HepG2 (cell line): ENCODE results near the gene DSG2. TPM values are rescaled to one million over a fixed set of nuclear protein-coding genes. Genes with fewer than 3 reads are reported as not detected.
A peak's percentile ranks its signal among the peaks of the same experiment; 100 is the strongest.

ENCODE experiments used
- BCL6 ChIP-seq: IDR thresholded peaks from 2 replicates; pipeline ENCODE4 v1.6.1; 2016; ENCODE audit warnings: missing genetic modification reagents, missing compliant biosample characterization
- ETV5 ChIP-seq: IDR thresholded peaks from 2 replicates; pipeline ENCODE4 v1.6.1; 2018; ENCODE audit warnings: missing biosample characterization, missing genetic modification reagents, inconsistent platforms, borderline replicate concordance
- PHF20 ChIP-seq: sonication (generic); formaldehyde crosslinking; IDR thresholded peaks from 2 replicates; pipeline ENCODE4 v1.5.0; 2020; ENCODE audit warnings: mild to moderate bottlenecking, missing genetic modification reagents
- POGZ ChIP-seq: sonication (generic); formaldehyde crosslinking; IDR thresholded peaks from 2 replicates; pipeline ENCODE4 v1.4.0; 2020; ENCODE audit warnings: mild to moderate bottlenecking, missing genetic modification reagents
- RBM22 ChIP-seq: fragments of 200-400 bp; formaldehyde crosslinking; optimal IDR thresholded peaks from 2 replicates; pipeline ENCODE3; 2017; ENCODE audit warnings: mild to moderate bottlenecking, low read length, moderate library complexity
- TEAD3 ChIP-seq: optimal IDR thresholded peaks from 2 replicates; pipeline ENCODE3; 2016; ENCODE audit warnings: borderline replicate concordance
- ZNF484 ChIP-seq: sonication (generic); formaldehyde crosslinking; IDR thresholded peaks from 2 replicates; pipeline ENCODE4 v1.5.1; 2020; ENCODE audit warnings: mild to moderate bottlenecking, low read depth, missing genetic modification reagents, borderline replicate concordance
- ZNF644 ChIP-seq: IDR thresholded peaks from 2 replicates; pipeline ENCODE4 v1.6.1; 2016; ENCODE audit warnings: low read depth
- ZSCAN12 ChIP-seq: sonication (generic); formaldehyde crosslinking; IDR thresholded peaks from 2 replicates; pipeline ENCODE4 v1.9.0; 2021; ENCODE audit warnings: mild to moderate bottlenecking, missing genetic modification reagents
- polyA plus RNA-seq, 8 experiments: library from polyadenylated mRNA; depleted of rRNA in 3 of 8; stranded (reverse) in 7 of 8; unstranded in 1 of 8; fragments of >200 nt; fragmentation: Illumina TruSeq in 4 of 8; extraction: Trizol in 4 of 8; gene quantifications; 2 replicates each; pipeline versions ENCODE4 v1.2.1 to v1.2.3, GENCODE V29; 2011 to 2016; ENCODE audit warnings: low read depth in 4 of 8, missing spikeins in 1 of 8, mixed read lengths in 1 of 8; ENCODE audit not compliant: insufficient read depth in 1 of 8
- total RNA-seq, 5 experiments: library from RNA; depleted of rRNA; stranded (reverse); fragments of >200 nt; fragmentation: Illumina TruSeq; extraction: Trizol; gene quantifications; 2 replicates each; pipeline ENCODE4 v1.2.3, GENCODE V29; 2016; ENCODE audit warnings: low read depth in 1 of 5
- TF ChIP-seq, protein P1 (sequence below): sonication (generic); formaldehyde crosslinking; conservative IDR thresholded peaks from 2 replicates; pipeline ENCODE4 v1.4.0; 2020; ENCODE audit warnings: mild to moderate bottlenecking, missing genetic modification reagents, moderate library complexity
- TF ChIP-seq, protein P2 (sequence below): sonication (generic); formaldehyde crosslinking; IDR thresholded peaks from 2 replicates; pipeline ENCODE4 v1.8.0; 2022; ENCODE audit warnings: mild to moderate bottlenecking, missing genetic modification reagents, moderate library complexity
- TF ChIP-seq, protein P3 (sequence below), 2 experiments: sonication (generic) in 1 of 2; formaldehyde crosslinking in 1 of 2; IDR thresholded peaks; 2 replicates each; pipeline versions ENCODE4 v1.5.1 to v1.6.1; 2011 to 2020; ENCODE audit warnings: borderline replicate concordance in 1 of 2, low read depth in 1 of 2, low read length in 1 of 2, mild to moderate bottlenecking in 1 of 2, missing genetic modification reagents in 1 of 2, moderate library complexity in 1 of 2
- TF ChIP-seq, protein P4 (sequence below), 2 experiments: sonication (generic) in 1 of 2; formaldehyde crosslinking in 1 of 2; IDR thresholded peaks; 2 replicates each; pipeline versions ENCODE4 v1.4.0 to v1.6.1; 2016 to 2020; ENCODE audit warnings: borderline replicate concordance in 1 of 2, low read depth in 1 of 2, mild to moderate bottlenecking in 1 of 2, missing genetic modification reagents in 1 of 2
- TF ChIP-seq, protein P5 (sequence below): sonication (generic); formaldehyde crosslinking; IDR thresholded peaks from 2 replicates; pipeline ENCODE4 v1.4.0; 2020; ENCODE audit warnings: missing genetic modification reagents

Gene DSG2
- total and polyA plus RNA-seq, 2 of the 13 experiments (the other 11 are each of a cell fraction or from before 2014, with no cell fraction given) = 23.3 to 66.7 TPM

DNA sequence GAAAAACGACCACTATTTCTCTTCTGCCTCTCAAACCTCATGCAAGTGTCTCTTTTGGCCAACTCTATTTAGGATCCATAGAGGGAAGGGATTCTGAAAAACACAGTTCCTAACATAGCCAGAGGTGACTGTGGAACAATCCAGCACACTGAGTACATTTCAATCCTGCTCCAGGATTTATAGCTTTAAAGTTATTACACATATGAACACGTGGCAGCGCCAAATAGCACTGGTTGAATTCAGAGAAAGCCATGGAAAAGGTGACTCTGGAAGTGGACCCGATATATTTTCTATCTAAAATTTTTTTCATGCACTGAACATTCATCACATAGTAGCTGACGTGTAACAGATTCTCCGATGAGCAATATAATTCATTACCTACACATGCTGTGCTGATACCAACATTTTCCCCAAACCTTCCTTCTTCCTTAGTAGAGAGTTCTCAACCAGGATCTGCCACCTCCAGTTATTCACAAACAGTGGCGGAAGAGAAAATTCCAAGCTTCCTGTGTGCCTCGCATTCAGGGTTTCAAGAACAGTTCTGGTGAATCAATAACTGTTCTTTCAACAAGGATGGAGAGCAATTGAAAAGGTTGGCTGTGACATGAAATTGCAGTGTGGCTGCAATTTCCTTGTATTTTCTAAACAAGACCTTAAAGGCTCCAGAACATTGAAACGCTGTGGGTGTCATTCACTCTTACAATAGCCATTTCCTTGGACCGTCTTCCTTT, 68.0 kb downstream of the DSG2 start (continued):
- TF ChIP-seq, protein P1, sequence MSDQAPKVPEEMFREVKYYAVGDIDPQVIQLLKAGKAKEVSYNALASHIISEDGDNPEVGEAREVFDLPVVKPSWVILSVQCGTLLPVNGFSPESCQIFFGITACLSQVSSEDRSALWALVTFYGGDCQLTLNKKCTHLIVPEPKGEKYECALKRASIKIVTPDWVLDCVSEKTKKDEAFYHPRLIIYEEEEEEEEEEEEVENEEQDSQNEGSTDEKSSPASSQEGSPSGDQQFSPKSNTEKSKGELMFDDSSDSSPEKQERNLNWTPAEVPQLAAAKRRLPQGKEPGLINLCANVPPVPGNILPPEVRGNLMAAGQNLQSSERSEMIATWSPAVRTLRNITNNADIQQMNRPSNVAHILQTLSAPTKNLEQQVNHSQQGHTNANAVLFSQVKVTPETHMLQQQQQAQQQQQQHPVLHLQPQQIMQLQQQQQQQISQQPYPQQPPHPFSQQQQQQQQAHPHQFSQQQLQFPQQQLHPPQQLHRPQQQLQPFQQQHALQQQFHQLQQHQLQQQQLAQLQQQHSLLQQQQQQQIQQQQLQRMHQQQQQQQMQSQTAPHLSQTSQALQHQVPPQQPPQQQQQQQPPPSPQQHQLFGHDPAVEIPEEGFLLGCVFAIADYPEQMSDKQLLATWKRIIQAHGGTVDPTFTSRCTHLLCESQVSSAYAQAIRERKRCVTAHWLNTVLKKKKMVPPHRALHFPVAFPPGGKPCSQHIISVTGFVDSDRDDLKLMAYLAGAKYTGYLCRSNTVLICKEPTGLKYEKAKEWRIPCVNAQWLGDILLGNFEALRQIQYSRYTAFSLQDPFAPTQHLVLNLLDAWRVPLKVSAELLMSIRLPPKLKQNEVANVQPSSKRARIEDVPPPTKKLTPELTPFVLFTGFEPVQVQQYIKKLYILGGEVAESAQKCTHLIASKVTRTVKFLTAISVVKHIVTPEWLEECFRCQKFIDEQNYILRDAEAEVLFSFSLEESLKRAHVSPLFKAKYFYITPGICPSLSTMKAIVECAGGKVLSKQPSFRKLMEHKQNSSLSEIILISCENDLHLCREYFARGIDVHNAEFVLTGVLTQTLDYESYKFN (CRISPR knock-in tag) = 0 out of 2 replicates have a peak, but pooled peaks have one; percentile 37
- TF ChIP-seq POGZ (CRISPR knock-in tag) (peak; percentile 21; the same call in 1 of the 2 replicates), BCL6 (CRISPR knock-in tag) (peak; percentile 30; the same call in 1 of the 2 replicates), RBM22 (no peak), ETV5 (CRISPR knock-in tag) (peak; percentile 57; the same call in 1 of the 2 replicates), TEAD3 (peak; percentile 56), PHF20 (CRISPR knock-in tag) (0 out of 2 replicates have a peak, but pooled peaks have one; percentile 24), ZNF484 (CRISPR knock-in tag) (no peak), ZSCAN12 (CRISPR knock-in tag) (no peak), ZNF644 (0 out of 2 replicates have a peak, but pooled peaks have one; percentile 29)
- TF ChIP-seq, protein P2, sequence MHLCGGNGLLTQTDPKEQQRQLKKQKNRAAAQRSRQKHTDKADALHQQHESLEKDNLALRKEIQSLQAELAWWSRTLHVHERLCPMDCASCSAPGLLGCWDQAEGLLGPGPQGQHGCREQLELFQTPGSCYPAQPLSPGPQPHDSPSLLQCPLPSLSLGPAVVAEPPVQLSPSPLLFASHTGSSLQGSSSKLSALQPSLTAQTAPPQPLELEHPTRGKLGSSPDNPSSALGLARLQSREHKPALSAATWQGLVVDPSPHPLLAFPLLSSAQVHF (CRISPR knock-in tag) = no peak
- TF ChIP-seq, protein P3, sequence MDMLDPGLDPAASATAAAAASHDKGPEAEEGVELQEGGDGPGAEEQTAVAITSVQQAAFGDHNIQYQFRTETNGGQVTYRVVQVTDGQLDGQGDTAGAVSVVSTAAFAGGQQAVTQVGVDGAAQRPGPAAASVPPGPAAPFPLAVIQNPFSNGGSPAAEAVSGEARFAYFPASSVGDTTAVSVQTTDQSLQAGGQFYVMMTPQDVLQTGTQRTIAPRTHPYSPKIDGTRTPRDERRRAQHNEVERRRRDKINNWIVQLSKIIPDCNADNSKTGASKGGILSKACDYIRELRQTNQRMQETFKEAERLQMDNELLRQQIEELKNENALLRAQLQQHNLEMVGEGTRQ (IDR thresholded peaks at IDR 0.05; ENCODE audit: low read depth, low read length) = no peak
- TF ChIP-seq, protein P3 (CRISPR knock-in tag; IDR thresholded peaks at IDR 0.05; ENCODE audit: borderline replicate concordance) = no peak
- TF ChIP-seq, protein P4, sequence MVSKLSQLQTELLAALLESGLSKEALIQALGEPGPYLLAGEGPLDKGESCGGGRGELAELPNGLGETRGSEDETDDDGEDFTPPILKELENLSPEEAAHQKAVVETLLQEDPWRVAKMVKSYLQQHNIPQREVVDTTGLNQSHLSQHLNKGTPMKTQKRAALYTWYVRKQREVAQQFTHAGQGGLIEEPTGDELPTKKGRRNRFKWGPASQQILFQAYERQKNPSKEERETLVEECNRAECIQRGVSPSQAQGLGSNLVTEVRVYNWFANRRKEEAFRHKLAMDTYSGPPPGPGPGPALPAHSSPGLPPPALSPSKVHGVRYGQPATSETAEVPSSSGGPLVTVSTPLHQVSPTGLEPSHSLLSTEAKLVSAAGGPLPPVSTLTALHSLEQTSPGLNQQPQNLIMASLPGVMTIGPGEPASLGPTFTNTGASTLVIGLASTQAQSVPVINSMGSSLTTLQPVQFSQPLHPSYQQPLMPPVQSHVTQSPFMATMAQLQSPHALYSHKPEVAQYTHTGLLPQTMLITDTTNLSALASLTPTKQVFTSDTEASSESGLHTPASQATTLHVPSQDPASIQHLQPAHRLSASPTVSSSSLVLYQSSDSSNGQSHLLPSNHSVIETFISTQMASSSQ (IDR thresholded peaks at IDR 0.05; ENCODE audit: low read depth) = 0 out of 2 replicates have a peak, but pooled peaks have one; percentile 42
- TF ChIP-seq, protein P4 (CRISPR knock-in tag; IDR thresholded peaks at IDR 0.05; ENCODE audit: borderline replicate concordance) = peak; percentile 44; the same call in 1 of the 2 replicates
- TF ChIP-seq, protein P5, sequence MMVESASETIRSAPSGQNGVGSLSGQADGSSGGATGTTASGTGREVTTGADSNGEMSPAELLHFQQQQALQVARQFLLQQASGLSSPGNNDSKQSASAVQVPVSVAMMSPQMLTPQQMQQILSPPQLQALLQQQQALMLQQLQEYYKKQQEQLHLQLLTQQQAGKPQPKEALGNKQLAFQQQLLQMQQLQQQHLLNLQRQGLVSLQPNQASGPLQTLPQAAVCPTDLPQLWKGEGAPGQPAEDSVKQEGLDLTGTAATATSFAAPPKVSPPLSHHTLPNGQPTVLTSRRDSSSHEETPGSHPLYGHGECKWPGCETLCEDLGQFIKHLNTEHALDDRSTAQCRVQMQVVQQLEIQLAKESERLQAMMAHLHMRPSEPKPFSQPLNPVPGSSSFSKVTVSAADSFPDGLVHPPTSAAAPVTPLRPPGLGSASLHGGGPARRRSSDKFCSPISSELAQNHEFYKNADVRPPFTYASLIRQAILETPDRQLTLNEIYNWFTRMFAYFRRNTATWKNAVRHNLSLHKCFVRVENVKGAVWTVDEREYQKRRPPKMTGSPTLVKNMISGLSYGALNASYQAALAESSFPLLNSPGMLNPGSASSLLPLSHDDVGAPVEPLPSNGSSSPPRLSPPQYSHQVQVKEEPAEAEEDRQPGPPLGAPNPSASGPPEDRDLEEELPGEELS (CRISPR knock-in tag) = 0 out of 2 replicates have a peak, but pooled peaks have one; percentile 29
